Stimulated activated effector memory CD8-positive, alpha-beta T cell treated with anti-CD3 and anti-CD28 coated beads, Interleukin-12 subunit alpha, Interleukin-12 subunit beta, amount 100 ng/mL, for 72 hours (primary cell): Measurements from ENCODE around the gene PSD.

Experiments
- ATAC-seq: fragments of 150-1000 bp; cut with Tn5 transposase; 2 replicates; pipeline ENCODE4 v1.10.0; 2021
- DNase-seq, 2 donors: peaks; one replicate each; pipeline ENCODE4 v3.0.0; 2021 to 2022; ENCODE audit warnings: low spot score in 2 of 2
- H3K27ac Mint-ChIP-seq: one replicate; pipeline ENCODE4 v1.8.0; 2022; ENCODE audit warnings: mild to moderate bottlenecking, mixed read lengths
- H3K36me3 Mint-ChIP-seq: one replicate; pipeline ENCODE4 v1.8.0; 2022; ENCODE audit warnings: mild to moderate bottlenecking, mixed read lengths
- H3K4me1 Mint-ChIP-seq: one replicate; pipeline ENCODE4 v1.8.0; 2022; ENCODE audit warnings: mixed read lengths
- H3K4me3 Mint-ChIP-seq: one replicate; pipeline ENCODE4 v1.8.0; 2022; ENCODE audit warnings: mild to moderate bottlenecking, mixed read lengths
- H3K9me3 Mint-ChIP-seq: one replicate; pipeline ENCODE4 v1.8.0; 2022; ENCODE audit warnings: mixed read lengths

PSD gene

DNA sequence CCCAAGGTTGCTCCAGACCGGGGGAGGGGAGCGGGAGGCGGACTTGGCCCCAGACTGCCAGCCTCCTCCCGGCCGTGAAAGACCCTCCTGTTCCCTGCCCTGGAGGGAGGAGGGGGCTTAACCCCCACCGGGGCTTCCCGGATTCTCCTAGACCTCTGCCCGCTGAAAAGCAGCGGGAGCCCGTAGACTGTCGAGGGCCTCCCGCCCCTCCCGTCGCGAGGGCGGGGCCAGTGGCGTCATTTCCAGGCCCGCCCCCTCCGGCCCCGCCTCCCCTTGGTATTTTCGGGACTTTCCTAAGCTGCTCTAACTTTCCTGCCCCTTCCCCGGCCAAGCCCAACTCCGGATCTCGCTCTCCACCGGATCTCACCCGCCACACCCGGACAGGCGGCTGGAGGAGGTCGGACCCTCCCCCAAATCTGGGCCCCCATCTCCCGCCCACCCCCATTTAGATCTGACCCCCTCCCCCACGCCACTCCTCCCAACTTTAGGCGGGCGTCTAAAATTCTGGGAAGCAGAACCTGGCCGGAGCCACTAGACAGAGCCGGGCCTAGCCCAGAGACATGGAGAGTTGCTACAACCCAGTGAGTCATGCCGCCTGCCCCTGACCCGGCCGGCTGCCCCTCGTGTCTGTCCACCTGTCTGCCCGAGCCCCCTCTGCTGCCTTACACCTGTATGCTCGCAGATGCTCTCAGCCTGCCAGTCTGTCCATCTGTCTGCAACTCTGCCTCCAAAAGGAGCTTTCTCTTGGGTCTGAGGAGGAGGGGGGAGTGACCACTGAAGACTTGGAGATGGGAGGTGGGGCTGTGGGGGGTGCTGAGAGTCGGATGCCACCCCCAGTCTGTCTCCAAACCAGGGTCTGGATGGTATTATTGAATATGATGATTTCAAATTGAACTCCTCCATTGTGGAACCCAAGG lies 22.9 kb downstream of the PSD start, which contains the start of gene NFKB2:
TSS of gene NFKB2 (plus strand) at position 306 of the 917 bp plus-strand sequence. CDS start at position 561, 255 bp downstream.
- ATAC-seq (peak; percentile 43), DNase-seq (peak; percentile 87 to 95)
- Mint-ChIP-seq H3K4me1 (peaks cover 47% of the 10 kb centered on the region), H3K36me3 (peaks cover 63% of the 10 kb centered on the region), H3K27ac (peak within 1 kb of the TSS; percentile 98), H3K4me3 (peak within 1 kb of the TSS; percentile 91), H3K9me3 (no peaks in the 10 kb centered on the region)

DNA sequence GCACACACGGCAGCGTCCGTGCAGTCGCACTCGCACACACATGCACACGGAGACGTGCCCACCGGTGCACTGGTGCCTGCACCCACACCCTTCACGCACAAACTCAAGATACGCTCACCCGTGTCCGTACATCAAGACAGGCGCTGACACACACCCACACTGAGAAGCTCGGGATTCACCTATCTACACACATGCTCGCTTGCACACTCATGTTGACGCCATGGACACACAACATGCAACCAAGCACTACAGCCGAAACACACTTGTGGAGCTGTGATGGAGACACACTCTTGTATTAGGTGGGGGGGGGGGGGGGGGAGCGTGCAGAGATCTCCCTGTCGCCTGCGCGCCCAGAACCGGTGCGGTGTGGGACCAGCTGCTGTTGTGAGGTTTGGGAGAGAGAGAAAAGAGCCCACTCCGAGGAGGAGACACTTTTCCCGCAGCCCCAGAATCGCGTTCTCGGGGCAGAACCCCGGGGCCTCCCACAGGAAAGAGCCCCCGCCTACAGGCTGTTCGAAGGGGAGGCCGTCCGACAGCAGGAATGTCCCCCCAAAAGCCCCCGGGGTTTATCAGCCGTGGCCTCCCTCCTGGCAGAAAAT lies 23.7 kb downstream of the PSD start:
- Mint-ChIP-seq H3K4me3 (peak overlapping the region; percentile 91), H3K27ac (peak overlapping the region; percentile 98), H3K4me1 (peaks cover 47% of the 10 kb centered on the region), H3K9me3 (no peaks in the 10 kb centered on the region), H3K36me3 (peaks cover 56% of the 10 kb centered on the region)
- ATAC-seq: peak; percentile 47
- DNase-seq: no peak

DNA sequence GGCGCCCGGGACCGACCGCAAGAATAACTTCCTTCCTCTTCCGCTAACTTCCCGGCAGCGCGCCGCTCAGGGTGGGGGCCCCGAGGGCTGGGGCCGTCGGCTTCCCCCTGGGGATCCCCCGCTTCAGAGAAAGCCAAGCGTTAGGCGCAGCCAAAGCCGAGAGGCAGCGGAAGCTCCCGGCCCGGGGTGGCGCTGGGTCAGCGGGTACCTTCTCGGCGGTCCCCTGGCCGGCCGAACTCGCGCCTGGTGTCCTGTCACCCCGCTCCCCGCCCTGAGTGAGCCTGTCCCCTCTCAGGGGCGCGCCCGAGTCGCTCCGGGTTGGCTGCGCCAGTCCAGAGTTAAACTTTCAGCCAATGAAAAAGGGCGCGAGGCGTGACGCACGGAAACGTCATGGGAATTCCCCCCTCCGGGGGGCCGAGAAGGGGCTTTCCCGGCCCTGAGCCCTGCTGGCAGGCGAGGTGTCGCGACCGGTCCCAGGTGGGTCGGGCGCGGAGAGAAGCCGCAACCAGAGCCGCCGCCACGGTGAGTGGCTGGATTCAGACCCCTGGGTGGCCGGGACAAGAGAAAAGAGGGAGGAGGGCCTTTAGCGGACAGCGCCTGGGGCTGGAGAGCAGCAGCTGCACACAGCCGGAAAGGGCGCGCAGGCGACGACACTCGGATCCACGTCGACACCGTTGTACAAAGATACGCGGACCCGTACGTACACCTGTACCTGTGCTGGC lies 24.3 kb downstream of the PSD start:
- DNase-seq (peak; percentile 97 to 100), ATAC-seq (peak; percentile 92)
- Mint-ChIP-seq H3K4me3 (peak overlapping the region; percentile 91), H3K27ac (peak overlapping the region; percentile 98), H3K36me3 (peaks cover 49% of the 10 kb centered on the region), H3K4me1 (peaks cover 42% of the 10 kb centered on the region), H3K9me3 (no peaks in the 10 kb centered on the region)

DNA sequence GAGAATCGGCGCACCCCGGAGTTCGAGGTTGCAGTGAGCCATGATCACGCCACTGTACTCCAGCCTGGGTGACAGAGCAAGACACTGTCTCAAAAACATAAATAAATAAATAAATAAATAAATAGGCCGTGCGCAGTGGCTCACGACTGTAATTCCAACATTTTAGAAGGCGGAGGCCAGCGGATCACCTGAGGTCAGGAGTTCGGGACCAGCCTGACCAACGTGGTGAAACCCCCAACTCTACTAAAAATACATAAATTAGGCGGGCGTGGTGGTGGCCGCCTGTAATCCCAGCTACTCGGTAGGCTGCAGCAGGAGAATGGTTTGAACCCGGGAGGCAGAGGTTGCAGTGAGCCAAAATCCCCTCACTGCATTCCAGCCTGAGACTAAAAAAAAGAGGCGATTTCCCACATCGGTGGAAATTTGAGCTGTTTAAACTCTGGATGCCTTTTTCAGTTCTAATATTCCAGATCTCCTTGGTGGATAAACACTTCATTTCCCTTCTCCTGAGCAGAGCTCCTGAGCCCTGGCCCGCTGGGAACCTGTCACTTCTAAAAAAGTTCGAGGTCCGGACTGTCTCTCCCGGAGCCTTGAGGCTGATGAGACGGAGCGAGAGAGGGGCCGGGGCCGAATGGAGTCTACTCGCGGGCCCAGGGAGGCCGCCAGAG lies 25.0 kb downstream of the PSD start:
- Mint-ChIP-seq H3K4me3 (peak overlapping the region; percentile 91), H3K9me3 (no peaks in the 10 kb centered on the region), H3K27ac (peak overlapping the region; percentile 98), H3K36me3 (peaks cover 42% of the 10 kb centered on the region), H3K4me1 (peaks cover 38% of the 10 kb centered on the region)
- no peak for DNase-seq
- no peak for ATAC-seq

DNA sequence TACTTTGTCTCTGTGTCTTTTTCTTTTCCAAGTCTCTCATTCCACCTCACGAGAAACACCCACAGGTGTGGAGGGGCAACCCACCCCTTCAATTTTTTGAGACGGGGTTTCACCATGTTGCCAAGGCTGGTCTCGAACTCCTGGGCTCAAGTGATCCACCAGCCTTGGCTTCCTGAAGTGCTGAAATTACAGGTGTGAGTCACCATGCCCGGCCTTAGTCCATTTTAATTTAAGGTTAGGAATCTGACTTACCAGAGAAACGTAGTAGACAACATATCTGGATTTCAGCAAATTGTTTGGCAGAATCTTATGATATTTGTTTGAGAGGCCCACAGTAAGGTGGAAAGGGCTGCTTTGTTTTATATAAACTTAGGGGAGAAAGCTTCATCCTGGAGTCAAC lies 26.3 kb downstream of the PSD start:
- DNase-seq: no peak
- H3K36me3 Mint-ChIP-seq: peaks cover 30% of the 10 kb centered on the region
- H3K9me3 Mint-ChIP-seq: no peaks in the 10 kb centered on the region
- peak overlapping the region; percentile 98 for H3K27ac Mint-ChIP-seq
- no peak for ATAC-seq
- peak overlapping the region; percentile 91 for H3K4me3 Mint-ChIP-seq
- peaks cover 26% of the 10 kb centered on the region for H3K4me1 Mint-ChIP-seq

DNA sequence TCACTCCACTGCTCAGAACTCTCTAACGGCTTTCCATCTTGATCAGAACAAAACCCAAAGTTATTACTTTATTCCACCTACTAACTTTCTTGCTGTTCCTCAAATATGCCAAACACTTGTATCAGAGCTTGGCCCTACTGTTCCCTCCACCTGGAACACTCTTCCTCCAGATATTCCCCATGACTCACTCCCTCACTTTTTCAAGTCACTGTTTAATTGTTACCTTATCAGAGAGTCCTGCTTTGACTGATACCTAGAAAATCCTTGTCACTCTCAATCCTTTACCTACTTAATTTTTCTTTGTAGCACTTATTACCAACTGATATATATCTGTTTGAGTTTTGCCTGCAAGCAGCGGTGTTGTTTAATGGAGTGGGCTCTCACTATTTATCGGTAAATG lies 28.7 kb downstream of the PSD start:
- Mint-ChIP-seq H3K27ac (no peak overlapping the region), H3K36me3 (peaks cover 11% of the 10 kb centered on the region), H3K4me3 (no peak overlapping the region), H3K4me1 (peaks cover 12% of the 10 kb centered on the region), H3K9me3 (no peaks in the 10 kb centered on the region)
- ATAC-seq: no peak
- no peak for DNase-seq

DNA sequence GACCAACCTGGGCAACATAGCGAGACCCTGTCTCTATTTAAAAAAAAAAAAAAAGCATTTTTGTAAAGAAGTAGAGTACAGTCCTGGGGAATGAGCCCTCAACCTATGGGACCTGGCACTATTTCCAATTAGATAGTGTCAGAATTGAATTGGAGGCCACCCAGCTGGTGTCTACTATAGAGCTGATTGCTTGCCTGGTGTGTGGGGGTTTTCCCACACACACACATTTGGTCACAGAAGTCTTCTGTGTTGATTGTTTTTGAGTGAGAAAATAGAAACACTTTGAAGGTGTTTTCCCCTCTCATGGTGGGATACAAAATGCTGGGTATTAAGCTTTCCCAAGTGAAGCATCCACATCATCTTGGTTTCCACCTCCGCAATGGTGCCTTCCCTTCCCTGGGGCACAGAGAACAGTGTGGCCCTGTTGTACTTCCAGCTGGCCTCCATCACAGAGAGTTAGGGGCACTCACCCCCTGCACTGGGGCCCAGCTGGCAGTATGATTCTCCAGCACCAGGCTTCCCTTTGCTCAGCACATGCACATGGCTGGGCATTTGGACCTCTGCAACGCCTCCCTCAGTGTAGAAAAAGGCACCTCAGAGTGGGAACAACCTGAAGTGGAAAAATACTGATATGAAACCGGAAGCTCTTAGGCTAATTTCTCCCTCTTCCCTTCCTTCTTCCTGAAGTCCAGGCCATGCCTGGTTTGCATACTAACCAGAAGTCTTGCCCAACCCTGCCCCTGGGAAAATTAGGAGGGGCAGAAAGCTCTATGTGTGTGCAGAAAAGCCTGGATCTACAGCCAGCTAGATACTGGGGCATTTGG lies 33.8 kb downstream of the PSD start:
- ATAC-seq (no peak), DNase-seq (no peak)
- H3K27ac Mint-ChIP-seq: no peak overlapping the region
- H3K36me3 Mint-ChIP-seq: peaks cover 26% of the 10 kb centered on the region
- H3K4me3 Mint-ChIP-seq: no peak overlapping the region
- H3K4me1 Mint-ChIP-seq: no peaks in the 10 kb centered on the region
- H3K9me3 Mint-ChIP-seq: no peaks in the 10 kb centered on the region

DNA sequence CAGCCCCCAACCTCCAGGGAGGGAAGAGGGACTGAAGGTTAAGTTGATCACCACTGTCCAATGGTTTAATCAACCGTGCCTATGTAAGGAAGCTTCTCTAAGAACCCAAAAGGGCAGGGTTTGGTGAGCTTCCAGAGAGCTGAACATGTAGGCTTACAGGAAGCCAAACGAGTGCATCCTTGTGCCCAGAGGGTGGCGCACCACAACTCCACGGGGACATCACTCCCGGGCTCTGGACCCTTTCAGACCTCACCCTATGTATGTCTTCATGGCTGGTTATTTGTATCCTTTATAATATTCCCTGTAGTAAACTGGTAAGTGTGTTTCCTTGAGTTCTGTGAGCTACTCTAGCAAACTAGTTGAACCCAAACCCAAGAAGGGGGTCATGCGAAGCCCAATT lies 34.5 kb downstream of the PSD start:
- Mint-ChIP-seq H3K4me1 (no peaks in the 10 kb centered on the region), H3K4me3 (no peak overlapping the region), H3K9me3 (no peaks in the 10 kb centered on the region), H3K36me3 (peaks cover 31% of the 10 kb centered on the region), H3K27ac (no peak overlapping the region)
- DNase-seq (no peak), ATAC-seq (peak; percentile 35)

DNA sequence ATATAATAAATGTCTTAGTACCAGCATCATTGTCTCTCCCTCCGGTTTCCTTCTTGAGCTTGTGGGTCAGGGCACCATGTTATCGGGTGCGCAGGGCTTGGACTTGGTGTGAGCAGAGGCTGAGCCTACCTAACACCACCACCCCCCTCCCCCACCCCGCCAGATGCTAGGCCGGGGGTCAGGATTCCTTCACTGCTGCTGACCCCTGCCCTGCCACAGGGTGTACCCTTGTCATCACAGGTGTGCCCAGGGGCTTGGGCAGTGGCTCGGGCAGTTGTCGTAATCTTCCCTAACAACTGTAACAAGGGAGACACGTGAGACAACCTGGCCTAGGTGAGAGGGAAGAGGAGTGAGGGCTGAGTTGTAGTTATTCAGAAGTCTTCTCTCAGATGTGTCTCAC lies 35.7 kb downstream of the PSD start:
- no peak overlapping the region for H3K4me3 Mint-ChIP-seq
- H3K27ac Mint-ChIP-seq: no peak overlapping the region
- DNase-seq (no peak), ATAC-seq (no peak)
- peaks cover 43% of the 10 kb centered on the region for H3K36me3 Mint-ChIP-seq
- H3K9me3 Mint-ChIP-seq: no peaks in the 10 kb centered on the region
- no peaks in the 10 kb centered on the region for H3K4me1 Mint-ChIP-seq

DNA sequence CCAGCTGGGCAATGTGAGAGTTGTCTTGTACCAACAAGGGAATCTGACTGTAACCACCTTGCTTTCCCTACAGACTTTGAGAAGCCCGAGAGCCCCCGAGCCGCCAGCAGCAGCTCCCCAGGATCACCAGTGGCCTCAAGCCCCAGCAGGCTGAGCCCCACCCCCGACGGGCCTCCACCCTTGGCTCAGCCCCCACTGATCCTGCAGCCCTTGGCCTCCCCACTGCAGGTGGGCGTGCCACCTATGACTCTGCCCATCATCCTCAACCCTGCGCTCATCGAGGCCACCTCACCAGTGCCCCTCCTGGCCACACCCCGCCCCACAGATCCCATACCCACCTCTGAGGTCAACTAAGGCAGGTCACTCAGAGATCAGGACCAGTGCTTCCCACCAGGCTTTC lies 36.6 kb downstream of the PSD start:
- DNase-seq (no peak), ATAC-seq (no peak)
- Mint-ChIP-seq H3K9me3 (no peaks in the 10 kb centered on the region), H3K27ac (peak overlapping the region; percentile 50), H3K4me1 (no peaks in the 10 kb centered on the region), H3K4me3 (no peak overlapping the region), H3K36me3 (peaks cover 51% of the 10 kb centered on the region)

DNA sequence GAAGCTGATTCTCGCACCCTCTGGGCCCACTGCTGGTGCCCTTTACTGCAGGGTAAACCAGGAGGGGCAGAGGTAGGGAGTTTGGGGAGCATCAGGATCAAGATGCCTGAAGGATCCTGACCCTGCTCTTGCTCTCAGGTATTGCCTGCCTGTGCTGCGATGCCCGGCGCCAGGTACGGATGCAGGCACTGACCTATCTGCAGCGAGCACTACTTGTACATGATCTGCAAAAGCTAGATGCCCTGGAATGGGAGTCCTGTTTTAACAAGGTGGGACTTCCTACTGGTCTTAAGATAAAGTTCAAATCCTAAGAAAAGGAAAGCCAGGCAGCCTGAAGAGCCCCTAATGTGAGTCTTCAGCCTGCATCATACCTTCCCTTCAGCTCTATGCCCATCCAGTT lies 39.2 kb downstream of the PSD start:
- Mint-ChIP-seq H3K4me1 (no peaks in the 10 kb centered on the region), H3K27ac (peak overlapping the region; percentile 56), H3K4me3 (no peak overlapping the region), H3K9me3 (no peaks in the 10 kb centered on the region), H3K36me3 (peaks cover 67% of the 10 kb centered on the region)
- no peak for ATAC-seq
- no peak for DNase-seq

DNA sequence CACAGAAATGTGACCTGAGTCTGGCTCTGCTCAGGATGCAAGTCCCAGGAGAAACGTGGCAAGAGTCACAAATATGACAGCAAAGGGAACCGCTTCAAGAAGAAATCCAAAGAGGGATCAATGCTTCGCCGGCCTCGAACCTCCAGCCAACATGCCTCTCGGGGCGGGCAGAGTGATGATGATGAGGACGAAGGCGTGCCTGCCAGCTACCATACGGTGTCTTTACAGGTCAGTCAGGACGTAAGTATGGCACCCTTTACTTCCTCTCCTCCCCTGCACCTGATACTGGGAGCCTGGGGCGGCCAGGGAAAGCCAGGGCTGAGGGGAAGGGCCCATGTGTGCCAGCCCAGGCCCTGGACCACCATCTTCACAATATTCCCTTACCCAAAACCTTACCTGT lies 41.7 kb downstream of the PSD start:
- H3K27ac Mint-ChIP-seq: no peak overlapping the region

DNA sequence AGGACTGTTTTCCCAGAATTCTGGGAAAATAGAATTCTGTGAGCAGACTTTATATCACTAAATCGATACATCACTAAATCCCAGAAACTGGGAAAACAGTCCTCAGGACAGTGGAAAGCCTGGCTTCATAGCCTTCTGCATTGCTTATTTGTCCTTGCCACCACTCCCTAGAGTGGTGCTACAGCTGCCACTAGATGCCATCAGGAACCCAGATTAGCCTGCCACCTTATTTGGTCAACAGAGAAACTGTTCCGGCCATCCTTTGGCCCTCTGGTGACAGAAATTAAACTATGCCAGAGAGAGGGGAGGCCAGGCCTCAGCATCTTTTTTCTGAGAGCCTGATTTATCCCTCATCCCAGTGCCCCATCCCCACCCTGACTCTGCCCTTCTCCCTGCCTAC lies 42.7 kb downstream of the PSD start:
- Mint-ChIP-seq H3K4me3 (no peak overlapping the region), H3K36me3 (peaks cover 87% of the 10 kb centered on the region), H3K9me3 (no peaks in the 10 kb centered on the region), H3K4me1 (no peaks in the 10 kb centered on the region), H3K27ac (peak overlapping the region; percentile 44)
- ATAC-seq (no peak), DNase-seq (no peak)

More for the DNA sequence above, 41.7 kb downstream of the PSD start:
- H3K9me3 Mint-ChIP-seq: no peaks in the 10 kb centered on the region
- ATAC-seq: no peak
- peaks cover 87% of the 10 kb centered on the region for H3K36me3 Mint-ChIP-seq
- no peaks in the 10 kb centered on the region for H3K4me1 Mint-ChIP-seq
- H3K4me3 Mint-ChIP-seq: no peak overlapping the region
- no peak for DNase-seq

DNA sequence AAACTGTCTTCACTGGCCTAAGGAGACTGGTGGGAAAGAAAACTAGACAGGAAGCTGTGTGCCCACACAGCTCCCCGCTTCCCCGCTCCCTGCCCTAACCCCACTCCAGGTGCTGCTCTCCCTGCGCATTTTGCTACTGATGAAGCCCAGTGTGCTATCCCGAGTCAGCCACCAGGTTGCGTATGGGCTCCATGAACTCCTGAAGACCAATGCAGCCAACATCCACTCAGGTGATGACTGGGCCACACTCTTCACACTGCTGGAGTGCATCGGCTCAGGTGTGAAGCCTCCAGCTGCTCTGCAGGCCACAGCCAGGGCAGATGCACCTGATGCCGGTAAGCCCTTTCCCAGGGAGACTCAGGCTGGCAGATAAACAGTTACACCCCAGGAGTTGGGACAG lies 43.3 kb downstream of the PSD start:
- Mint-ChIP-seq H3K27ac (no peak overlapping the region), H3K9me3 (no peaks in the 10 kb centered on the region), H3K36me3 (peaks cover 87% of the 10 kb centered on the region), H3K4me3 (no peak overlapping the region), H3K4me1 (no peaks in the 10 kb centered on the region)
- ATAC-seq (no peak), DNase-seq (no peak)
